Neuronal stem cell (in vitro differentiated cells): ENCODE results near the gene CIBAR2.
A peak's percentile ranks its signal among the peaks of the same experiment; 100 is the strongest.

Experiments used
- DNase-seq: peaks from one replicate; pipeline ENCODE4 v3.0.0-alpha.2; 2013; ENCODE audit warnings: low spot score
- H2AFZ ChIP-seq: one replicate; pipeline ENCODE4 v1.6.1; 2013; ENCODE audit warnings: mild to moderate bottlenecking, low read length, inconsistent platforms
- H2AK5ac ChIP-seq: 2 replicates; pipeline ENCODE4 v1.6.1; 2013; ENCODE audit warnings: low read depth, mild to moderate bottlenecking, inconsistent platforms, low read length, moderate library complexity, mixed read lengths
- H2BK120ac ChIP-seq: 2 replicates; pipeline ENCODE4 v1.6.1; 2013; ENCODE audit warnings: low read depth, mild to moderate bottlenecking, inconsistent platforms, low read length, moderate library complexity, mixed read lengths
- H2BK12ac ChIP-seq: one replicate; pipeline ENCODE4 v1.6.1; 2013; ENCODE audit warnings: low read length, inconsistent platforms
- H2BK15ac ChIP-seq: 2 replicates; pipeline ENCODE4 v1.6.1; 2013; ENCODE audit warnings: mild to moderate bottlenecking, low read length, inconsistent platforms, mixed read lengths
- H2BK5ac ChIP-seq: one replicate; pipeline ENCODE4 v1.6.1; 2013; ENCODE audit warnings: inconsistent platforms, mild to moderate bottlenecking, low read length, moderate library complexity
- H3K14ac ChIP-seq: one replicate; pipeline ENCODE4 v1.6.1; 2013; ENCODE audit warnings: low read length, inconsistent platforms
- H3K18ac ChIP-seq: 2 replicates; pipeline ENCODE4 v1.6.1; 2013; ENCODE audit warnings: low read length, inconsistent platforms
- H3K23ac ChIP-seq: 2 replicates; pipeline ENCODE4 v1.6.1; 2013; ENCODE audit warnings: low read depth, mild to moderate bottlenecking, mixed read lengths, low read length, inconsistent platforms; ENCODE audit not compliant: poor library complexity
- H3K27ac ChIP-seq: replicated peaks from 3 replicates; pipeline ENCODE4 v1.5.1; 2013; ENCODE audit warnings: low read length, inconsistent platforms
- H3K27me3 ChIP-seq, 3 experiments: 2 replicates each; pipeline ENCODE4 v1.6.1; 2013; ENCODE audit warnings: low read length in 3 of 3, mild to moderate bottlenecking in 2 of 3, inconsistent platforms in 1 of 3, low read depth in 1 of 3, mixed read lengths in 1 of 3, moderate library complexity in 1 of 3; ENCODE audit not compliant: control insufficient read depth in 3 of 3, insufficient read depth in 3 of 3
- H3K36me3 ChIP-seq, 2 donors: replicated peaks in 1 of 2; 2 replicates each; pipeline ENCODE4 v1.6.1; 2013; ENCODE audit warnings: low read length in 2 of 2; ENCODE audit not compliant: control insufficient read depth in 2 of 2, insufficient read depth in 2 of 2
- H3K4ac ChIP-seq: 2 replicates; pipeline ENCODE4 v1.6.1; 2013; ENCODE audit warnings: inconsistent platforms, mild to moderate bottlenecking, low read length, moderate library complexity
- H3K4me1 ChIP-seq, 2 donors: 1 replicate in 1 of 2; 2 replicates in 1 of 2; pipeline ENCODE4 v1.6.1; 2013; ENCODE audit warnings: low read length in 2 of 2, low read depth in 1 of 2; ENCODE audit not compliant: control insufficient read depth in 2 of 2, insufficient read depth in 1 of 2
- H3K4me2 ChIP-seq: one replicate; pipeline ENCODE4 v1.6.1; 2013; ENCODE audit warnings: mild to moderate bottlenecking, low read length, inconsistent platforms; ENCODE audit not compliant: insufficient read depth, poor library complexity, severe bottlenecking
- H3K4me3 ChIP-seq, 2 donors: 2 replicates each; pipeline ENCODE4 v1.5.1; 2013; ENCODE audit warnings: low read length in 2 of 2, mild to moderate bottlenecking in 2 of 2, inconsistent platforms in 1 of 2, moderate library complexity in 1 of 2
- H3K79me1 ChIP-seq: one replicate; pipeline ENCODE4 v1.6.1; 2013; ENCODE audit warnings: low read depth, mild to moderate bottlenecking, inconsistent platforms, low read length, moderate library complexity
- H3K9ac ChIP-seq: one replicate; pipeline ENCODE4 v1.6.1; 2013; ENCODE audit warnings: mild to moderate bottlenecking, low read depth, low read length, inconsistent platforms; ENCODE audit not compliant: poor library complexity
- H3K9me3 ChIP-seq, 2 donors: replicated peaks in 1 of 2; 2 replicates each; pipeline versions ENCODE3 to v1.6.1; 2013; ENCODE audit warnings: low read length in 2 of 2, mild to moderate bottlenecking in 2 of 2, inconsistent platforms in 1 of 2, low read depth in 1 of 2, mixed read lengths in 1 of 2, moderate library complexity in 1 of 2; ENCODE audit not compliant: control insufficient read depth in 2 of 2, insufficient read depth in 1 of 2
- H4K8ac ChIP-seq: one replicate; pipeline ENCODE4 v1.6.1; 2013; ENCODE audit warnings: low read depth, mild to moderate bottlenecking, inconsistent platforms, low read length, moderate library complexity
- H4K91ac ChIP-seq: one replicate; pipeline ENCODE4 v1.6.1; 2013; ENCODE audit warnings: low read length, low read depth, mild to moderate bottlenecking, inconsistent platforms; ENCODE audit not compliant: poor library complexity
- WGBS, 2 donors: extraction: QIAGEN DNeasy Blood & Tissue Kit; methylation state at CpG; one replicate each; pipeline ENCODE4 v1.1.7; 2013; ENCODE audit warnings: missing lambda C conversion rate in 2 of 2, mixed read lengths in 1 of 2; ENCODE audit not compliant: insufficient read length in 2 of 2, insufficient replicate concordance in 1 of 2; ENCODE audit errors: extremely low coverage in 2 of 2; 5-methylcytosine and 5-hydroxymethylcytosine counted together

Gene CIBAR2

GRCh38 chr16:85128079-85128837 is 16.0 kb upstream of the CIBAR2 start:
- Histone ChIP-seq H2AK5ac (no peak overlapping the region), H3K79me1 (no peaks in the 10 kb centered on the region), H4K91ac (no peak overlapping the region), H3K18ac (no peak overlapping the region), H3K23ac (no peak overlapping the region), H3K4me2 (no peak overlapping the region), H2BK120ac (no peak overlapping the region), H2BK5ac (no peak overlapping the region), H3K4ac (no peak overlapping the region), H4K8ac (no peak overlapping the region), H2AFZ (no peak overlapping the region), H3K36me3 (no peaks in the 10 kb centered on the region), H2BK12ac (no peak overlapping the region), H3K9ac (no peak overlapping the region), H3K14ac (no peak overlapping the region), H3K27me3 (peaks cover 0 to 8% (median 0%) of the 10 kb centered on the region in 3 experiments), H2BK15ac (no peak overlapping the region), H3K27ac (no peak overlapping the region), H3K4me3 (no peak overlapping the region), H3K9me3 (peaks cover 0 to 2% of the 10 kb centered on the region in 2 donors), H3K4me1 (peaks cover 8 to 31% of the 10 kb centered on the region in 2 donors)
- no peak for DNase-seq
- WGBS, 2 donors: no CpG with 5 or more reads among the region's 9 CpGs

GRCh38 chr16:85127379-85127723 is 15.1 kb upstream of the CIBAR2 start:
- Histone ChIP-seq H3K27ac (no peak overlapping the region), H3K9ac (no peak overlapping the region), H3K18ac (no peak overlapping the region), H3K4ac (no peak overlapping the region), H3K4me2 (peak overlapping the region; percentile 48), H2BK15ac (no peak overlapping the region), H2BK12ac (no peak overlapping the region), H3K79me1 (no peaks in the 10 kb centered on the region), H3K14ac (no peak overlapping the region), H3K27me3 (peaks cover 0 to 8% (median 0%) of the 10 kb centered on the region in 3 experiments), H3K36me3 (no peaks in the 10 kb centered on the region), H4K8ac (no peak overlapping the region), H3K23ac (no peak overlapping the region), H3K4me3 (no peak overlapping the region), H2AFZ (no peak overlapping the region), H3K9me3 (no peaks in the 10 kb centered on the region), H2AK5ac (no peak overlapping the region), H3K4me1 (peaks cover 8 to 31% of the 10 kb centered on the region in 2 donors), H2BK120ac (no peak overlapping the region), H2BK5ac (no peak overlapping the region), H4K91ac (no peak overlapping the region)
- no peak for DNase-seq
- no CpG with 5 or more reads among the region's 3 CpGs for whole genome bisulfite sequencing, 2 donors

DNA sequence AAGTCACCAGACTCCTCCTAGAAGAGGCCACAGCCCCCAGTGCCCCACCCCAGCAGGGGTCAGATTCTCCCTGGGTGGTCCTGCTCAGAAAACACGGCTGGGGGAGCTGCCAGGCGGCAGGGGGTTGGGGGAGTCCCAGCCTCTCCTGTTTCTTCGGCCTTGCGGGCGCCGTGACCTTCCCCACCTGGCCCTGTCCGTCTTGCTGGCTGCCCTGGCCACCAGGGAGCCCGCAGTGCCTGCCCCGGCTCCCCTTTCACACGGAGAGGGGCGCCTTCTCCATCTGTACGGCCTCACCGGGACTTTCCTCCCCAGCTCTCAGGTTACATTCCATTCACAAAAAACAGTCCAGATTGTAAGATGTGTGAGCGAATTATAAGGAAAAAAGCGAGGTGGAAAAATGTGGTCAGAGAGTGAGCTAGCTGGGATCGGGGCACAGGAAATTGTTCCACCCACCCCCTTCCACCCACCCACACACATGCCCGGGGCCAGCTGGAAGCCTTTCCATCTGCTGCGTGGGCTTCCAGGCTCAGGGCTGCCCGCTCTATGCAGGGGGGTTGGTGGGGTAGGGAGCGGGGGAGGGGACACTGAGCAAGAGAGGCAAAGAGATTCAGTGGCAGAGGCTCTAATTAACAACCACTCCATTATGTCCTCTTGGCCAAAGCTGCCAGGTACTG is 14.6 kb upstream of the CIBAR2 start:
- no peak overlapping the region for H4K8ac ChIP-seq
- no peak overlapping the region for H4K91ac ChIP-seq
- H2BK12ac ChIP-seq: no peak overlapping the region
- no peak overlapping the region for H2AK5ac ChIP-seq
- no peak overlapping the region for H3K14ac ChIP-seq
- peak overlapping the region; percentile 48 for H3K4me2 ChIP-seq
- DNase-seq: peak; percentile 48
- H3K9me3 ChIP-seq: no peaks in the 10 kb centered on the region
- no peak overlapping the region for H2BK120ac ChIP-seq
- H2BK5ac ChIP-seq: no peak overlapping the region
- no peak overlapping the region for H3K4me3 ChIP-seq
- no CpG with 5 or more reads among the region's 20 CpGs for WGBS, 2 donors
- H3K18ac ChIP-seq: peak overlapping the region; percentile 50
- H2BK15ac ChIP-seq: no peak overlapping the region
- H3K79me1 ChIP-seq: no peaks in the 10 kb centered on the region
- no peak overlapping the region for H3K9ac ChIP-seq
- H2AFZ ChIP-seq: peak overlapping the region; percentile 41
- H3K36me3 ChIP-seq: no peaks in the 10 kb centered on the region
- no peak overlapping the region for H3K23ac ChIP-seq
- peak overlapping the region; percentile 29 for H3K27ac ChIP-seq
- H3K4ac ChIP-seq: no peak overlapping the region
- peaks cover 0 to 8% (median 0%) of the 10 kb centered on the region in 3 experiments for H3K27me3 ChIP-seq
- H3K4me1 ChIP-seq: peaks cover 8 to 31% of the 10 kb centered on the region in 2 donors

GRCh38 chr16:85126394-85126704 is 14.1 kb upstream of the CIBAR2 start:
- DNase-seq: no peak
- Histone ChIP-seq H3K4me1 (peaks cover 8 to 31% of the 10 kb centered on the region in 2 donors), H4K91ac (no peak overlapping the region), H4K8ac (no peak overlapping the region), H3K4ac (no peak overlapping the region), H3K4me2 (peak overlapping the region; percentile 48), H2AK5ac (peak overlapping the region; percentile 86), H2BK15ac (peak overlapping the region; percentile 2), H3K9ac (no peak overlapping the region), H2BK120ac (no peak overlapping the region), H3K9me3 (no peaks in the 10 kb centered on the region), H3K14ac (no peak overlapping the region), H3K4me3 (no peak overlapping the region), H2BK5ac (no peak overlapping the region), H3K27ac (no peak overlapping the region), H3K79me1 (no peaks in the 10 kb centered on the region), H3K36me3 (no peaks in the 10 kb centered on the region), H3K23ac (no peak overlapping the region), H2AFZ (no peak overlapping the region), H3K18ac (peak overlapping the region; percentile 55), H2BK12ac (no peak overlapping the region), H3K27me3 (peaks cover 0 to 8% (median 0%) of the 10 kb centered on the region in 3 experiments)
- WGBS, 2 donors: no CpG with 5 or more reads among the region's 12 CpGs
